GM12873 (cell line): ENCODE measurements around the gene CDH22.

Experiments
- TF ChIP-seq, protein P1 (sequence below): IDR thresholded peaks from 2 replicates; pipeline ENCODE4 v1.5.1; 2012; ENCODE audit warnings: low read depth, mild to moderate bottlenecking, moderate library complexity, low read length, control low read depth; ENCODE audit not compliant: insufficient read depth; ENCODE audit errors: missing control alignments

The CDH22 gene

DNA sequence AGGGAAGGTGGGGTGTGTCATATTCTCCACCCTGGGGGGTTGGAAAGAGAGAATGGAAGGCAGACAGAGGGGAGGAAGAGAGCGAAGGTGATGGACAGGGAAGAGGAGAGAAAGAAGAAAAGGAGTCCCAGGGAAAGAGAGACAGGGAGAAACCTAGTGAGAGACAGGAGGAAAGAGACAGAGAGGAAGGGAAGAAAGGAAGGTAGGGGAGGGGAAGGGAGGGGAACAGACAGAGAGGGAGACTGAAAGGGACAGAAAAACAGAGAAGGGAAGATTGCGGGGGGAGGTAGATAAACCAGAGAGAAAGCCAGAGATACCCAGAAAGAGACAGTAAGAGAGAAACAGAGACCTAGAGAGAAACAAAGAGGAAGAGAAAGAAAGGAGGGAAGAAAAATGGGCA lies 88.4 kb downstream of the CDH22 start:
- TF ChIP-seq, protein P1, sequence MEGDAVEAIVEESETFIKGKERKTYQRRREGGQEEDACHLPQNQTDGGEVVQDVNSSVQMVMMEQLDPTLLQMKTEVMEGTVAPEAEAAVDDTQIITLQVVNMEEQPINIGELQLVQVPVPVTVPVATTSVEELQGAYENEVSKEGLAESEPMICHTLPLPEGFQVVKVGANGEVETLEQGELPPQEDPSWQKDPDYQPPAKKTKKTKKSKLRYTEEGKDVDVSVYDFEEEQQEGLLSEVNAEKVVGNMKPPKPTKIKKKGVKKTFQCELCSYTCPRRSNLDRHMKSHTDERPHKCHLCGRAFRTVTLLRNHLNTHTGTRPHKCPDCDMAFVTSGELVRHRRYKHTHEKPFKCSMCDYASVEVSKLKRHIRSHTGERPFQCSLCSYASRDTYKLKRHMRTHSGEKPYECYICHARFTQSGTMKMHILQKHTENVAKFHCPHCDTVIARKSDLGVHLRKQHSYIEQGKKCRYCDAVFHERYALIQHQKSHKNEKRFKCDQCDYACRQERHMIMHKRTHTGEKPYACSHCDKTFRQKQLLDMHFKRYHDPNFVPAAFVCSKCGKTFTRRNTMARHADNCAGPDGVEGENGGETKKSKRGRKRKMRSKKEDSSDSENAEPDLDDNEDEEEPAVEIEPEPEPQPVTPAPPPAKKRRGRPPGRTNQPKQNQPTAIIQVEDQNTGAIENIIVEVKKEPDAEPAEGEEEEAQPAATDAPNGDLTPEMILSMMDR: no peak

DNA sequence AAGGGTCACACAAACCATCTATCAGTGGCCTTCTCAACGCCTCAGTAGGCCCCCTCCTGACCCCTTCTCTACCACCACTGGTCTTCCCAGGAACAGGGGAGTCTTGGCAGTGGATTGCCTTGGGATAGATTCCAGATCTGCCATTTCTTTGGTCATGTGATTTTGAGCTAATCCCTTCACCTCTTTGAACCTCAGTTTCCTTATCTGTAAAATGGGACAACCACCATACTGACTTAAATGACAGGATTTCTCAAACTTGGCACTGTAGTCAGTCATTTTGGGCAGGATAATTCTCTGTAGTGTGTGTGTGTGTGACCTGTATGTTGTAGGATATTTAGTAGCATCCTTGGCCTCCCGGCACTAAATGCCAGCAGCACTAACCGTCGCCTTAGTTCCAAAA lies 89.1 kb downstream of the CDH22 start:
- TF ChIP-seq, protein P1: no peak

DNA sequence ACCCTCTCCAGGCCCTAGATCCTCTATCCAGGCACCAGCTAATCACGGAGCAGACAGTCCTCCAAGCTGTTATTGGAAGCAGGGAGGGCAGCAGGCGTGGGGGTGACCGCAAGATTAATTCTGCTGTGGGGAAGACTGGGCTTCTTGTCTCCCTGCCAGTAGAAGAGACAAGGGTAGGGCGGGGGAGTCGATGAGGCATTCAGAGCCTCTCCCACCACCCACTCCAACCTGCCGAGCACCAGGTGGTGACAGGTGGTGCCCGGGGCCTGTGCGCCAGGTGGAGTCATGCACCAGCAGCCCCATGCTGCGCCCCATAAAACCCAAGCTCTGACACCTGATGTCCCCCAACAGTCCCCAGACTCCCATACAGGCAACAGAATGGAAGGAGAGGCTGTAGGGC lies 89.6 kb downstream of the CDH22 start:
- TF ChIP-seq, protein P1: no peak

DNA sequence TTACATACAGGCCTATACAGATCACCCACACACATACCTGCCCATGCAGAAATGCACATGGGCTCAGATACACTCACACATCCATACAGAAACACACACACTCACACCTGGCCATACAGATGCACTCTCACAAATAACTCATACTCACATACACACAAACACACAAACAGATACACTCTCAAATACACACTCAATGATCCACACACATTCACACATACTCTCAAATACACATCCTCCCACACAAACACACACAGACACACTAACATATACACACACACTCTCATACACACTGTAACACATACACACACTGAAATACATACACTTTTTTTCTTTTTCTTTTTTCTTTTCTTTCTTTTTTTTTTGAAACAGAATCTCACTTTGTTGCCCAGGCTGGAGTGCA lies 90.7 kb downstream of the CDH22 start:
- TF ChIP-seq, protein P1: no peak

DNA sequence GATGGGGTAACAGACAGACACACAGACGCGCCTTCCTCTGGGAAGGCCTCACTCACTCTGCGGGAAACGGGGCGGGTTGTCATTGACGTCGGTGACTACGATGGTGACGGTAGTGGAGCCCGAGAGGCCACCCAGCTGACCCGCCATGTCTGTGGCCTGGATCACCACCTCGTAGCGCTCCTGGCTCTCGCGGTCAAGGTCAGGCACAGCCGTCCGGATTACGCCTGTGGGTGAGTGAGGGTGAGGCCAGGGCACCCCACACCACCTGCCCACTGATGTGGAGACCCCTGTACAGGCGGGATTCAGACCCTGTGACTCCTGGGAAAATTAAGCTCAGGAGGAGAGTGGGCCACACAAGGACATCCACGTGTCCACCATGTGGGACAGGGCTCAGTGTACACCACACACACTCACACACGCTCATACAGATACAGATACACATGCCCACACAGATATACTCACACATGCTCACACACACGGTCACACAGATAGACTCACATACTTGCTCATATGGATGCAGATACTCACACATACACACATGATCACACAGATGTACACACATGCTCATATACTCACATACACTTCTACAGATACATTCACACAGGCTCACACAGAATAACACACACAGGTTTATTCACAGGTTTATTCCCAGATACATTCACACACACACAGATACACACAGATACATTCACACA lies 91.4 kb downstream of the CDH22 start:
- TF ChIP-seq, protein P1: no peak

DNA sequence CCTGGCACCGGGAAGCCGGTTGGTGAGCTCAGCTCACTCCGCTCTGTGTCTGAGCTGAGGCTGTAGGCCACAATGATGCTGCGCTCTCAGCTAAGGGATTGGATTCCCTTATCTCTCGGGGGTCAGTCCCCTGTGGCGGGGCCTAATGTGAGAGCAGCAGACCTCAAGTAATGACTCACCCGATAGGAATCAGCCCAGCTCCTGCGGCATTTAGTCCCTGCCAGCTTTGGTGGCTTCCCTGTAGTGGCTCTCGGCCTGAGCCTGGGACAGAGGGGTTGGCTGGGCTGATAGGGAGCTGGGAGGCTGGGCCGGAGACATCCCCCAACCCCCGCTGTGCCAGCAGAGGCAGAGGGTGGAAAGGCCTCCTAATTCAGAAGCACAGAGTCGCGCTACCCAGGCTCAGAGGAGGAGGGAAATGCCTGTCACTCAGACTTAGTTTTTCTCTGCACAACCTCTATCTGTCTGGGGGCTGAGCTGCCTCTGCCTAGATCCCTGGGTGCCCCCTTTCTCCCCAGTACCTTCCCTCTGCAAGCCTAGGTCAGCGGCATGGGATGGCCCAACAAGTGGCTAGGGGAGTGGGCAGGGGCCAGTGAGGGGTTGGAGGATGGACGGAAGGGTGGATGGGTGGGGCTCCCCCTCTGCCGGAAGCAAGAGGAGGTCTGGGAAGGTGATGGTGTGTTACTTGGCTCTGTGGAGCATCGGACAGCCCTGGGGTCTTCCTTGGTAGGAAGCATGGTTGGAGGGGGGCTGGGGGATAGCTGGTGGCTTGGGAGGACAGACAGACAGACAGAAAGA lies 92.2 kb downstream of the CDH22 start:
- TF ChIP-seq, protein P1: no peak

DNA sequence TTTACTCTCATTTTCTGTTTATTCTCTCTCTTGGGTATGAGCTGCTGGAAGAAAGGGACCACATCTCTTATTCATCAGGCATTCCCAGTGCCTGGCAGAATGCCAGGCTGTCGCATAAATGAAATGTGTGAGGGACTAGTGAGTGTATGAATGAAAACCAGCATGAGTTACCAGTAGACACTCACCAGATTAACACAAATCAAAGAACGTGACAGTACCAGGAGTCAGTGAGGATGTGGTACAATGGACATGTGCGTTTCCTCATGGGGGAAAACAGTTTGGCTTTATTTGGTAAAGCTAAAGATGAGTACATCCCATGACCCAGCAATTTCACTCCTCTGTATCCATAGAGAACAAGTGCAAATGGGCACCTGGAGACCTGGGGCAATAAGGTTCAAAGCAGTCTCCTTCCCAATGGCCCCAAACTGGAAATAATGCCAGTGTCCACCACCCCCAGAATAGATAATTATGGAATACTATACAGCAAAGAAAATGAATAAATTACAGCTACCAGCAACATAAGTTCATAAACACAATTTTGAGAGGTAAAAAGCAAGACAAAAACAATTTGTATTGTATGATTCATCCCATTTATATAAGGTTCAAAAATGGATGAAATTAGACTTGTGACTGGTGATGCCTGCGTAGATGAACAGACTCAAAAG lies 93.3 kb downstream of the CDH22 start:
- TF ChIP-seq, protein P1: no peak
